Activated CD4-positive, alpha-beta T cell treated with anti-CD3 and anti-CD28 coated beads, Interleukin-2, Interleukin-6, amounts not matched to agents 100 ng/mL and 50 ng/mL, durations not matched to agents 16 hours and 8 hours (primary cell): ENCODE results near the gene TBC1D22A.

Experiments
- DNase-seq: peaks from one replicate; pipeline ENCODE4 v3.0.0-alpha.2; 2020

TBC1D22A gene

GRCh38 chr22:47177334-47177815 lies 414.9 kb downstream of the TBC1D22A start:
- DNase-seq = no peak

GRCh38 chr22:47178339-47178738 lies 415.9 kb downstream of the TBC1D22A start:
- DNase-seq = no peak

GRCh38 chr22:47180796-47181195 lies 418.3 kb downstream of the TBC1D22A start:
- no peak for DNase-seq

DNA sequence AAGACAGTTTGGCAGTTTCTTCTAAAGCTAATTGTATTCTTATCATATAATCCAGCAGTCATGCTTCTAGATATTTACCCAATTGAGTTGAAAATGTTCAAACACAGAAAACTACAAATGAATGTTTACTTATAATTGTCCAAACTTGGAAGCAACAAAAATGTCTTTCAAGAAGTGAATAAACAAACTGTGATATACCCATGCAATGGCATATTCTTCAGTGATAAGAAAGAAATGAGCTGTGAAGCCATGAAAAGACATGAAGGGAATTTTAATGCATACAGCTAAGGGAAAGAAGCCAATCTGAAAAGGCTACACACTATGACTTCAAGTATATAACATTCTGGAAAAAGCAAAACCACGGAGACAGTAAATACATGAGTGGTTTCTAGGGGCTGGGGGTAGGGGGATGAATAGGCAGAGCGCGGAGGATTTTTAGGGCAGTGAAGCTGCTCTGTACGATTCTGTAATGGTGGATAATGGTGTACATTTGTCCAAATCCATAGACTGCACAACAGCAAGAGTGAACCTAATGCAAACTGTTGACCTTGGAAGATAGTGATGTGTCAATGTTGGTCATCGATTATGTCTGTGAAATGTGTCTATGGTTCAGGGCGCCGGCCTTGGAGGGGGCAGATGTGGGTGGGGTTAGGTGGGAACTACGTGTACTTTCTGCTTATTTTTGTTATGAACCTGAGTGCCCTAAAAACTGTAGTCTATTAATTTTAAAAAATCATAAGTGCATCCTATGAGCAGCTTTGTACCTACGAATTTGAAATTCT lies 424.9 kb downstream of the TBC1D22A start:
- DNase-seq = no peak

DNA sequence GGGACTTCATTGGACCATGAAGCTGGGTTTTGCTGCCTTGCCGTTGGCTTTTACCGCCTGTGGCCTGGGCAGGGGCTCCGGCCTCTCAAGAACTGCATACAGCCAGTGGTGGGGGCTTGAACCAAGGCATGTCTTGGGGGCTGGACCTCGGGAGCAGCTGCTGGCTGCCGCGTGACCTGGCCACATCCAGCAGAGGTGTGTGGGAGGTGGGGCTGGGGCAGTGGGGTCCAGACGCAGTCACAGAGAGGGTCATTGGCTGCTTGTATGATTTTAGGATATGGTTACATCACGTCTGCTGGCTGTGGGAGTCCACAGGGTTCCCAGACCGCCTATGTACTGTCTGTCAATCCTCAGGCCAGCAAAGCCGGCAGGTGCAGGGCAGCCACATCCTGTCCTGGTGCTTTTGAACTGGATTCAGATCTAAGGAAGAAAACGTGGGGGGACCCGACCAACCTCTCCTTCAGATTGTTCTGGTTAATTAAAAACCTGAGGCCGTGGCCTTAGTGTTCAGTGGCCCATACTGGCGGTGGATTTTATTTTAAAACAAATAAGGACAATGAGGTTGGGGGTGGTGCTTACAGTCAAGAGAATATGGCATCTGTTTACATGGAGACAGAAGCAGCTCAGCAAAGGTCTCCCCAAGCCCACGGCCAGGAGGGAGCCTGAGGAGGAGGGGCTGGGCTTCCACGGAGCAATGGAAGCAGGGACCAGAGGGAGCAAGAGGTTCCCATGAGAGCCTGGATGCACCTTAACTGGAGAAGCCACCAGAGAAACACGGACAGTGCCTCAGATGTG lies 426.0 kb downstream of the TBC1D22A start:
- no peak for DNase-seq

GRCh38 chr22:47189056-47189916 lies 426.8 kb downstream of the TBC1D22A start:
- no peak for DNase-seq

- no peak for DNase-seq
These were observed 428.0 kb downstream of the TBC1D22A start for GRCh38 chr22:47190276-47190956.

GRCh38 chr22:47190957-47191670 lies 428.7 kb downstream of the TBC1D22A start:
- DNase-seq = no peak

GRCh38 chr22:47191671-47192650 lies 429.5 kb downstream of the TBC1D22A start:
- no peak for DNase-seq

DNA sequence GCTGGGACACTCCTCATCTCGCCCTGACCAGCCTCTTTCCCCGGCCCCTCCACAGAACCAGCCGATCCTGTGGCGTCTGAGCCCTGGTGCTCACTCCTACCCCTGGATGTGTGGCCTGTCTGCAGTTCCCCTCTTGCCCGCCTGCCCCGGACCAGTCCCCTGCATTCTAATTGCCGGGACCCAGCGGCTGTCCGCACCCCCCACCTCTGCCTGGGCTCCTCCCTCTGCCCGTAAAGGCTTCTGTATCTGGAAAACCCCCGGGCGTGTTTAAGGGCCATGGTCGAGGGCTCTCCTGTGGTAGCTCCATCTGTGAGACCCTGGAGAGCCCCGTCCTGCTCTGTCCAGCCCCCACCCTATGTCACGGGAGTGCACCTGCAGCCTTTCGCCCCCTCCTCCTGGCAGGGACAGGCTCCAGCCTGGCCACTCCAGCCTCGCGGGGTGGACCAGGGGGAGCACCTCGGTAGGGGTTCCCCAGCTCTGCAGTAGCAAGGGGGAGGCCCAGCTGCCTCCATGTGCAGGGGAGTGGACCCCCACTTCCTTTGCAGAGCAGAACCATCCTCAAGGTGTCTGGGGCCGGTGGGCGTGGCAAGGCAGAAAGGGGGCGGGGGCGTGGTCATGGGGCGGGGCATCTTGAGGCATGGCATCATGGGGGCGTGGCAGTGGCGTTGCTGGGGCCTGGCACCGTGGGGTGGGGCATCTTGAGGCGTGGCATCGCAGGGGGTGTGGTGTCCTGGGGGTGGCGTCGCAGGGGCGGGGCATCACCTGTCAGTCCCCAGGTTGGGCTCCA lies 430.4 kb downstream of the TBC1D22A start:
- peak; percentile 45 for DNase-seq

GRCh38 chr22:47193606-47194329 lies 431.3 kb downstream of the TBC1D22A start:
- no peak for DNase-seq

DNA sequence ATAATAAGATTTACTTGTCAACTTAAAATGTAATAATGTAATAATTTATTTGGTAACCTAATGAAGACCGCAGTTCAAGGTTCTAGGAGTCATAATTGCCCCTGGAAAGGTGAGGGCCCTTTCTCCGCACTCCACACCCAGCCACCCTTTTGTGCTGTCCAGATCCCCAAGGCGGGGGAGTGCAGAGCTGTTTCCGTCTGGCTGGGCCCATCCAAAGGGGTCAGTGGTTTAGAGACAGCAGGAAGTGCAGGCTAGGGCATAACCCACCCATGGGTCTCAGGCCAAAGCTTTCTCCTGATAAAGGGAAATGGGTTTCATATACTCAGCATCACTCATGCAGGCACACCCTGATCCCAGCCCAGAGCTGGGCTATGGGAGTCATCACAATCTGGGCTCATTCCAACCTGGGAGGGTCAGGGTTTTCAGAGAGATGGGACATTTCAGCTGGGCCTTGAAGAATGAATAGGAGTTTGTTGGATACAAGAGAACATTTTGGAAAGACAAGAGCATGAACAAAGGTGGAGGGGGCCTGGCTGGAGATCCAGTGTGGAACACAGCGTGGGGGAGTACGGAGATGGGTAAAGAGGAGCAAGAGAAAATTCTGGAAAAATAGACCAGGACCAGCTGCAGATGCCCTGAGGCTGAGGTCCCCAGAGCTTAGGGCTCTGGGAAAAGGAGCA lies 432.2 kb downstream of the TBC1D22A start:
- DNase-seq = no peak

DNA sequence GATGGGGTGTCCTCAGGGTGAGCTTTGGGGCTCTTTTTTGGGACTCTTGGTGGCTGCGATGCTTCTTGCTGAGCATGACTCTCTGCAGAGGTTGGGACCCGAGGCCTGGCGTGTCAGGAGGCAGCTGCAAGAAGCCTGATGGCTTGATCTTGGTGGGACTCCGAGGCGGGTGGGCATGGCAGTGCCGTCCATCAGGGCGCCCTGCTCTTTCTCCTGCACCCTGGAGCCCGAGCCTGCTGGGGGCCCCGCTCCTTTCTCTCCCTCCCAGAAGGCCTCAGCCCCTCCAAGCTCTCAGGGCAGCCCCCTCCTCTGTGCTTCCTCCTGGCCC lies 432.7 kb downstream of the TBC1D22A start:
- DNase-seq = no peak

DNA sequence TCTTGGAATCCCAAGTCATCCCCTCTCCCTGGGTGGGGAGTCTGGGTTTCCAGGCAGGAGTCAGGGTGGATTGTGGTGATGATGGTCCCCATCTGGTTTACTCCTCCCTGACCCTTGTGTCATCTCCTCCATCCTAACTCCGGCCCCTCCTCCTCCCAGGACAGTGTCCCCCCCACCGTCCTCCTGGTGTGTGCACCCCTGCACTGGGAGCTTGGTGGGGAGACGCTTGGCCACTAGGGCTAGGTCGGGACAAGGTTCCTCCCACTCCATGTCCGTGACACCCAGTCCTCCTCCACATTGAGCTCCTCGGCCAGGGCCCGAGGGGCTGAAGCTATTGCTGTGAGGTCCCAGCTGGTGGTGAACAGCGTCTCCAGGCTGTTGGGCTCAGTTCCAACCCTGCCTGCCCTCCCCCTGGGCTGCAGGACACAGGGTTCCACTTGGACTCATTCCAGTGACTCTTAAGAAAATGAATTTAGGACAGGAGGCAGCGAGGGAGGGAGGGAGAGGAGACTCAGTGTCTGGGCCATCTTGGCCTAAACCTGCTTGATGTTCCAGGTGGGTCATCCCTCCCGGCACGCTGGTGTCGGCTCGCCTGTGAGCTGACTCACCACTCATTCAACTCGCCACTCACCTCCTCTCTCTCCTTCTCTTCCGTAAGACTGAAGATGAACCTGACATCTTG lies 433.2 kb downstream of the TBC1D22A start:
- DNase-seq = no peak

DNA sequence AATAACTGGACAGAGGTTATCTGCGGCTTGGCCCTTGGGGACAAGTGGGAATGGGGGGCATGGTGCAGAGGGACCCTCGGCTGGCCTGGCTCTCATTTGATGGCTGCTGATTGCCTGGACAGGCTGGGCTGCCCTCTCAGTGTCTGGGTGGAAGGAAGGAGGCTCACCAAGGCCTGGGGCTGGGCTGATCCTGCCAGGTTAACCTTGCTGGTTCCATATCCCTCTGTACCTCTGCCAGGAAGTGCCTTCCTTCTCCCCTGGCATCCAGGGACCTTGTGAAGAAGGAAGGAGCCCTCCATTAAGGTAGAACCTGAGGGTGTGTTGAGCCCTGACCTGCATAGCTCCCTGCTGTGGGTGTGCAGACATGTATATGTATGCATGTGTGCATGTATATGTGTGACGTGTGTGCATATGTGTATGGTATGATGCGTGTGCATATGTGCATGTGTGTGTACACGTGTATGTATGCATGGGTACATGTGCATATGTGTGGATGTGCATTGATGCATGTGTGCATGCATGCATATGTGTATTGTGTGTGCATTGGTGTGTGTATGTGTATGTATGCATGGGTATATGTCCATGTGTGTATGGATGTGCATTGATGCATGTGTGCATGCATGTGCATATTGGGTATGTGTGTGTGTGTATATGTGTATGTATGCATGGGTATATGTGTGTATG lies 433.9 kb downstream of the TBC1D22A start:
- DNase-seq = no peak

- DNase-seq = no peak
These were observed 434.7 kb downstream of the TBC1D22A start for GRCh38 chr22:47196881-47197772.
